Sigmoid colon (tissue), 4 donors: ENCODE data around the gene HOXC9.

Source experiments
- EP300 ChIP-seq, 4 donors: sonication (generic); formaldehyde crosslinking; IDR thresholded peaks; one replicate each; pipeline ENCODE4 v1.6.1; 2017; ENCODE audit warnings: antibody characterized with exemption in 4 of 4
- POLR2A ChIP-seq, 2 donors: fragments of 450-650 bp; IDR thresholded peaks; one replicate each; pipeline ENCODE4 v1.6.1; 2016; ENCODE audit warnings: antibody characterized with exemption in 2 of 2, mild to moderate bottlenecking in 2 of 2, moderate library complexity in 2 of 2
- TF ChIP-seq, protein P1 (sequence below), 4 experiments: fragments of 450-650 bp in 3 of 4; fragments of 200-600 bp in 1 of 4; IDR thresholded peaks; one replicate each; pipeline ENCODE4 v1.5.1; 2016 to 2019; ENCODE audit warnings: antibody characterized with exemption in 4 of 4, mild to moderate bottlenecking in 3 of 4, moderate library complexity in 2 of 4

DNA sequence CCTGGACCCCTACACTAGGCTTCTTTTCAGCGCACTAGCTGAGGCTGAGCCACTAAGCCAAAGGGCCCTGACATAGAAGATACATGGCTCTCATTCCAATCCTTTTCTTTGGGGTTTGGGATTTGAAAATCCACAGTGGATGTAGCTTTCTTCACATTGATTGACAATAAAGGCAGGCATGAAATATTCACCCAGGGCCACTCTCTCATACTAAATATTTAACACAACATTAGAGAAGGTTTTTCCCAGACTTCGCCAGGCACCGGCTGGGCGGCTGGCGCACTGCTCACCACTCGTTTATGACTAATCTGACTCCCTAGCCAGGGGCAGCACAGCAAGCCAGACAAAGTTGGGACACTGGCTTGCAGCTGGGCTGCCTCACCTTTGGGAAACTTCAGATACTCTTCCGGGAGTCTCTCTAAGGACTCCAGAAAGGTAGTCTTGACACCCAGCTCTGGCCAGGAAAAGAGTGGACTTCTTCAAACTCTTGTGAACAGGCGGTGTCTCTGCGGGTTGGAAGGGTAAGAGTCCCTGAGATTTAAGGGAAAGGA is 27.7 kb upstream of the HOXC9 start:
- TF ChIP-seq, protein P1, sequence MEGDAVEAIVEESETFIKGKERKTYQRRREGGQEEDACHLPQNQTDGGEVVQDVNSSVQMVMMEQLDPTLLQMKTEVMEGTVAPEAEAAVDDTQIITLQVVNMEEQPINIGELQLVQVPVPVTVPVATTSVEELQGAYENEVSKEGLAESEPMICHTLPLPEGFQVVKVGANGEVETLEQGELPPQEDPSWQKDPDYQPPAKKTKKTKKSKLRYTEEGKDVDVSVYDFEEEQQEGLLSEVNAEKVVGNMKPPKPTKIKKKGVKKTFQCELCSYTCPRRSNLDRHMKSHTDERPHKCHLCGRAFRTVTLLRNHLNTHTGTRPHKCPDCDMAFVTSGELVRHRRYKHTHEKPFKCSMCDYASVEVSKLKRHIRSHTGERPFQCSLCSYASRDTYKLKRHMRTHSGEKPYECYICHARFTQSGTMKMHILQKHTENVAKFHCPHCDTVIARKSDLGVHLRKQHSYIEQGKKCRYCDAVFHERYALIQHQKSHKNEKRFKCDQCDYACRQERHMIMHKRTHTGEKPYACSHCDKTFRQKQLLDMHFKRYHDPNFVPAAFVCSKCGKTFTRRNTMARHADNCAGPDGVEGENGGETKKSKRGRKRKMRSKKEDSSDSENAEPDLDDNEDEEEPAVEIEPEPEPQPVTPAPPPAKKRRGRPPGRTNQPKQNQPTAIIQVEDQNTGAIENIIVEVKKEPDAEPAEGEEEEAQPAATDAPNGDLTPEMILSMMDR (IDR thresholded peaks at IDR 0.05) = no peak
- TF ChIP-seq EP300 (IDR thresholded peaks at IDR 0.05) (no peak), POLR2A (IDR thresholded peaks at IDR 0.05) (no peak)
